Measurements from ENCODE around the gene ANKRD63. TPM values are rescaled to one million over a fixed set of nuclear protein-coding genes. Genes with fewer than 3 reads are reported as not detected.

ANKRD63 gene
- total RNA-seq, 1 experiment from 2014 or later, result 0.46 TPM

GRCh38 chr15:40244961-40245523, 37.8 kb downstream of the ANKRD63 start:
- Mint-ChIP-seq H3K4me1 (peaks cover 15 to 17% of the 10 kb centered on the region in 2 experiments), H3K4me3 (no peak overlapping the region), H3K36me3 (ENCODE audit: insufficient read depth in 1 of 3, low read depth in 3 of 3) (no peaks in the 10 kb centered on the region), H3K9me3 (no peaks in the 10 kb centered on the region), H3K27ac (no peak overlapping the region; a peak in 1 of 7 replicates), H3K27me3 (ENCODE audit: low read depth) (peaks cover 8% of the 10 kb centered on the region)
- no peaks in the 10 kb centered on the region for H3K27me3 ChIP-seq (ENCODE audit: insufficient read depth, low read length)
- no peak overlapping the region for H2BK12ac ChIP-seq (ENCODE audit: insufficient read length, low read depth, low read length)
- H2BK15ac ChIP-seq (ENCODE audit: low read depth, low read length), result no peak overlapping the region
- no peak overlapping the region for H4K91ac ChIP-seq (ENCODE audit: insufficient read length, low read depth, low read length)
- H3K56ac ChIP-seq (ENCODE audit: insufficient read length, low read depth, low read length), result no peak overlapping the region
- no peak overlapping the region for H4K8ac ChIP-seq (replicated peaks; ENCODE audit: insufficient read length, low read depth, low read length)
- no peak overlapping the region for H2BK20ac ChIP-seq (ENCODE audit: low read depth, low read length, poor library complexity, severe bottlenecking)
- H2AFZ ChIP-seq (ENCODE audit: low read length), result peak overlapping the region; percentile 35
- WGBS (ENCODE audit: extremely low coverage, insufficient read length, low lambda C conversion rate), result no CpG with 5 or more reads among the region's 5 CpGs
- no peak overlapping the region for H3K9ac ChIP-seq (ENCODE audit: extremely low read depth, insufficient read length, low read length)
- H3K4ac ChIP-seq (ENCODE audit: low read depth, low read length), result no peak overlapping the region
- H2BK120ac ChIP-seq (ENCODE audit: low read depth, low read length, poor library complexity, severe bottlenecking), result no peak overlapping the region
- no peaks in the 10 kb centered on the region for H3K79me1 ChIP-seq (ENCODE audit: insufficient read depth, low read depth, low read length, poor library complexity, severe bottlenecking)
- no peak overlapping the region; the same call in 1 of the 2 replicates for H3K14ac ChIP-seq (ENCODE audit: insufficient read depth, low read length)
- DNase-seq, result peak; percentile 35
- no peak for TF ChIP-seq CTCF (conservative IDR thresholded peaks at IDR 0.05)
- H3K4me2 ChIP-seq (ENCODE audit: insufficient read depth, insufficient read length, low read length), result no peak overlapping the region
- no peak overlapping the region for H3T11ph ChIP-seq (ENCODE audit: low read length)
- H4K5ac ChIP-seq (ENCODE audit: insufficient read length, low read depth, low read length), result no peak overlapping the region
- H3K27ac ChIP-seq (ENCODE audit: insufficient read length, low read depth, low read length), result no peak overlapping the region
- H3K9me3 ChIP-seq (ENCODE audit: control insufficient read depth, low read depth, low read length), result no peaks in the 10 kb centered on the region
- H2AK5ac ChIP-seq (ENCODE audit: insufficient read length, low read length), result no peak overlapping the region
- no peaks in the 10 kb centered on the region for H3K4me1 ChIP-seq (ENCODE audit: insufficient read depth, low read length)
- no peaks in the 10 kb centered on the region for H3K79me2 ChIP-seq (ENCODE audit: insufficient read depth, low read length)
- H3K18ac ChIP-seq (ENCODE audit: insufficient read length, low read depth, low read length), result no peak overlapping the region
- no peaks in the 10 kb centered on the region for H3K23me2 ChIP-seq (ENCODE audit: insufficient read length, low read depth, low read length, poor library complexity, severe bottlenecking)
- no peak overlapping the region for H3K23ac ChIP-seq (ENCODE audit: insufficient read length, low read depth, low read length)
- H2BK5ac ChIP-seq (ENCODE audit: insufficient read length, low read length), result no peak overlapping the region
- H4K20me1 ChIP-seq (ENCODE audit: control insufficient read depth, insufficient read depth, insufficient read length), result no peaks in the 10 kb centered on the region
